NOMO-1 treated with dmso at 0.1 percent for 144 hours (cell line): ENCODE data around the gene TACC2.

Experiments
- DNase-seq: peaks from one replicate; lab custom pipeline; 2025; ENCODE audit not compliant: unreplicated experiment; lab: John Stamatoyannopoulos, UW

The TACC2 gene

GRCh38 chr10:122163174-122164022 lies 174.4 kb downstream of the TACC2 start:
- DNase-seq = no peak

GRCh38 chr10:122164023-122164601 lies 175.1 kb downstream of the TACC2 start:
- DNase-seq = no peak

- DNase-seq = no peak
These were observed 176.0 kb downstream of the TACC2 start for GRCh38 chr10:122164815-122165483.

GRCh38 chr10:122165484-122166276 lies 176.7 kb downstream of the TACC2 start:
- no peak for DNase-seq

GRCh38 chr10:122168101-122168500 lies 179.1 kb downstream of the TACC2 start:
- no peak for DNase-seq

- no peak for DNase-seq
These were observed 179.8 kb downstream of the TACC2 start for GRCh38 chr10:122168598-122169394.

GRCh38 chr10:122170802-122171201 lies 181.8 kb downstream of the TACC2 start:
- DNase-seq = no peak

- DNase-seq = no peak
These were observed 182.5 kb downstream of the TACC2 start for GRCh38 chr10:122171302-122172075.

- no peak for DNase-seq
These were observed 183.5 kb downstream of the TACC2 start for GRCh38 chr10:122172361-122173008.

GRCh38 chr10:122173337-122173736 lies 184.4 kb downstream of the TACC2 start:
- DNase-seq = no peak

GRCh38 chr10:122173766-122174435 lies 184.9 kb downstream of the TACC2 start:
- DNase-seq = no peak

- no peak for DNase-seq
These were observed 187.6 kb downstream of the TACC2 start for GRCh38 chr10:122176232-122177213.

- DNase-seq = no peak
These were observed 189.7 kb downstream of the TACC2 start for GRCh38 chr10:122178655-122179054.

- no peak for DNase-seq
These were observed 192.2 kb downstream of the TACC2 start for GRCh38 chr10:122181041-122181732.

GRCh38 chr10:122181876-122182275 lies 192.9 kb downstream of the TACC2 start:
- no peak for DNase-seq

- no peak for DNase-seq
These were observed 193.3 kb downstream of the TACC2 start for GRCh38 chr10:122182308-122182707.

- DNase-seq = no peak
These were observed 195.3 kb downstream of the TACC2 start for GRCh38 chr10:122184254-122184653.
